ENCODE measurements around the gene RPL37.

The RPL37 gene

GRCh38 chr5:40828021-40828631, 6.9 kb downstream of the RPL37 start:
- no peak for TF ChIP-seq GATA1 (IDR thresholded peaks at IDR 0.05; ENCODE audit: low read depth, low read length)
- TF ChIP-seq POLR2A (IDR thresholded peaks at IDR 0.05; ENCODE audit: low read length): no peak
- no peak for DNase-seq

- TF ChIP-seq GATA1 (IDR thresholded peaks at IDR 0.05; ENCODE audit: low read depth, low read length): no peak
- DNase-seq: no peak
Observed at GRCh38 chr5:40827188-40827977, 7.6 kb downstream of the RPL37 start.

DNA sequence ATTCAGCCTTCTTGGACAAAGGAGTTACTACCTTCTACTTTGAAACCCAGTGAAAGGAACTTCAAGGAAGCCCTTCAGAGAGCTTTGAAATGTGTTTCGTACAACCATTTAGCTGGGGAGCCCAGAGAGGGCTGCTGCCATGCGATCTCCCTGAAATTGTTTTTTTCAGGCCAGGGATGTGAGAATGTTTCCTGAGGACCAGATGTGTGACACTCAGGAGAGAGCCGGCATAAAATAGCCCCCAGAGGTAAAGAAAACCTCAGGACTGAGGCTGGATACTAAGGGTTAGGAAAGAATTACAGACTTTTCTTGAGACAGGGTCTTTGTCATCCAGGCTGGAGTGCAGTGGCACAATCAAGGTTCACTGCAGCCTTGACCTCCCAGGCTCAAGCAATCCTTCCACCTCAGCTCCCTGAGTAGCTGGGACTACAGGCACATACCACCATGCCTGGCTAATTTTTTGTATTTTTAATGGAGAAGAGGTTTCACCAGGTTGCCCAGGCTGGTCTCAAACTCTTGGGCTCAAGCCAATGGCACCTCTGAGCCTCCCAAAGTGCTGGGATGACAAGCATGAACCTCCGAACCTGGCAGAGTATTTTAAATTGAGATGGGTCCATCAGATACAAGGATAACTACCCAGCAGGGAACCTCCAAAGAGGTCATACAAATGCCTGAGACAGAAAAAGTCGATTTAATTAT, 8.4 kb downstream of the RPL37 start:
- no peak for DNase-seq
- TF ChIP-seq GATA1 (IDR thresholded peaks at IDR 0.05; ENCODE audit: low read depth, low read length): no peak
- no peak for TF ChIP-seq POLR2A (IDR thresholded peaks at IDR 0.05; ENCODE audit: low read length)

GRCh38 chr5:40825461-40826043, 9.5 kb downstream of the RPL37 start:
- TF ChIP-seq POLR2A (IDR thresholded peaks at IDR 0.05; ENCODE audit: low read length): peak; percentile 32
- DNase-seq: peak in 1 of 2 experiments; percentile 6

- TF ChIP-seq POLR2A (IDR thresholded peaks at IDR 0.05; ENCODE audit: low read length) (no peak), GATA1 (IDR thresholded peaks at IDR 0.05; ENCODE audit: low read depth, low read length) (no peak)
- no peak for DNase-seq
Observed at GRCh38 chr5:40823459-40823858, 11.6 kb downstream of the RPL37 start.

- DNase-seq: no peak
- no peak for TF ChIP-seq POLR2A (IDR thresholded peaks at IDR 0.05; ENCODE audit: low read length)
- TF ChIP-seq GATA1 (IDR thresholded peaks at IDR 0.05; ENCODE audit: low read depth, low read length): no peak
Observed at GRCh38 chr5:40813698-40814281, 21.2 kb downstream of the RPL37 start.

DNA sequence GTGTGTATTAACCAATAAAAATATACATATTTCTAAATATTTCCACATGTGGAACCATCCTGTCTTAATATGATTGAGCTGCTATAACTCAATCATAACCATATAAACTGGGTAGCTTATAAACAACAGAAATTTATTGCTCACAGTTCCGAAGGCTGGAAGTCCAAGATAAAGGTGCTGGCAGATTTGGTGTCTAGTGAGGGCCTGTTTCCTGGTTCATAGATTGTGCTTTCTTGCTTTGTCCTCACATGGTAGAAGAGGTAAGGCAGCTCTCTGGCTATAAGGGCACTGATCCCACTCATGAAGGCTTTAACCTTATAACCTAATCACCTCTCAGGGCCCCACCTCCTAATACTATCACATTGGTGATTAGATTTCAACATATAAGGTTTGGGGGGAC, 22.9 kb downstream of the RPL37 start:
- no peak for DNase-seq
- TF ChIP-seq POLR2A (IDR thresholded peaks at IDR 0.05; ENCODE audit: low read length) (no peak), GATA1 (IDR thresholded peaks at IDR 0.05; ENCODE audit: low read depth, low read length) (no peak)

DNA sequence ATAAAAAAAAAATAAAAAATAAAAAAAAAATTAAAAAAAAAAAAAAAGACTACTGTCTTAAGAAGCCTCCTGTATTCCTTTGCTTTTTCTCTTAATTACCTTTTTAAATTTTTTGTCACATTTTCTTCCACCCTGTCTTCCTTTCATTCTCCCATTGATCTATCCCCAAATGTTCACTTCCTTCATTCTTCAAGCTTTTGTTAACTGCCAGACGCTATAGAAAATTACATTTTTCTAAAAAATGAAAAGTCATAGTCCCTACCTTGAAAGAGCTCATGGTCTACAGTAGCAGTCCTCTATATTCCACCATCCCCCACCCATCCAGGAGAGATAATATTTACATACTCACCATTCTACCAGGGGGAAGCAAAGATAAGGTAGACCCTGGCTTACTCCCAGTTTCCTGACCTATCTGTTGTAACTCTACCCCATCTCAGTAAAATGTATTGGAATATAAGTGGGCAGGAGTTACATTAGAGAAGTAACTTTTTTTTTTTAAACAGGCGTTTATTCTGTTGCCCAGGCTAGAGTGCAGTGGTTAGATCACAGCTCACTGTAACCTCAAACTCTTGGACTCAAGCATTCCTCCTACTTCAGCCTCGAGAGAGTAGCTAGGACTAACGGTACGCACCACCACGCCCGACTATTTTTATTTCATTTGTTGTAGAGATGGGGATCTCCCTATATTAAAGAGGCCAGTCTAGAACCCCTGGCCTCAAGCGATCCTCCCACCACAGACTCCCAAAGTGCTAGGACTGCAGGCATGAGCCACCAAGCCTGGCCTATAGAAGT, 33.1 kb downstream of the RPL37 start:
- peak; percentile 79 to 91 for DNase-seq
- TF ChIP-seq GATA1 (IDR thresholded peaks at IDR 0.05; ENCODE audit: low read depth, low read length): no peak
- peak; percentile 15 for TF ChIP-seq POLR2A (IDR thresholded peaks at IDR 0.05; ENCODE audit: low read length)

- TF ChIP-seq POLR2A (IDR thresholded peaks at IDR 0.05; ENCODE audit: low read length): no peak
- no peak for TF ChIP-seq GATA1 (IDR thresholded peaks at IDR 0.05; ENCODE audit: low read depth, low read length)
- peak; percentile 25 to 27 for DNase-seq
Observed at GRCh38 chr5:40799258-40799657, 35.8 kb downstream of the RPL37 start.

DNA sequence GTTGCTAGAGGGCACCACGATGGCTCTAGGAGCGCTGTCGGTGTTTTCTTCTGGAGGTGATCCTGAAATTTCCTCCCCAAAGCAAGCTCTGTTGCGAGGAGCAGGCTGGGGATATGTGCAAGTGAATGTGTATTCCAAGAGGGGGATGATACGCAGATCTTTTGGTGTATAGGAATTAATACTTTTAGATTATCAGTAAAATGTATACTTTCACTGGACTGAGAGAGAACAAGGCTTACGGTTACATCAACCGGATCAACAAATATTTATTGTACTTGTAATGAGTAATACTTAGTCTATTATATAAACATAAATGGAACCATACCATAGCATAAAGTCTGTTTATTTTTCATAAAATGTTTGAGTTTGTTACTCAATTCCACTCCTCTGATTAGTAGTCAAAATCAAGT, 36.2 kb downstream of the RPL37 start:
- no peak for TF ChIP-seq POLR2A (IDR thresholded peaks at IDR 0.05; ENCODE audit: low read length)
- DNase-seq: no peak

DNA sequence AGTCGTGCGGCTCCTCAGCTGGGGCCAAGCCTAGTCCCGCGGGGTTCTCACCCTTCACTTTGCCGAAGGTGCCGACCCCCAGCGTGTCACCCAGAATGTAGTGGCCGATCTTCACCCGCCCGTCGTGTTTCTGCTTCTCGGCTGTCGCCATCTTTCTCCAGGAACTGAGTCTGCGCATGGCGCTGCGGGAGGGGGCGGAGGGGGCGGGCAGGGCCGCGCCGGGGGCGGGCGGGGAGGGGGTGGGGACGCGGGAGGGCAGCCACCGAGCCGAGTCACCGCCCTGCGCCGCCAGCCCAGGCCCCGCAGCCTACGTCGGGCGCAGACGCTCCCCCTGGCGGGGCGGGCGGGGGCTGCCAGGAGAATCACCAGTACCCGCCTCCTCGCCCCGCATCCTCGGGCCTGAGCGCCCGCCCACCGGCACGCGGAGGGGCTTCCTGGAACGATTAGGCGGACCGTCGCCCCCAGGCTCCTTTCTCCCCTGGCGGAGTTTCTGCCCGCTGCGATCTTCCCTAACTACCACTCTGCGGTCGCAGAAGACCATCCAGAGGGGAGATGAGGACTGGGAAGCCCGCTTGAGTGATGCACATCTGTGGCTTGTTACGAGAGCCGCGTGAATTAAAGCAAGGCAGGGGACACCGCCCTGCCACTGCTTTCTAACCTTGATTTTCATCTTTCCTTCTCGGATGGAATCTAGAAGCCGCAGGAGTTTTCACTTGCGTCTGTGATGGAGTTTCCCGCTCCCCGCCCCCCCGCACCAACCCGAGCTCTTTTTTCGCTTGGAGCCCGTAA, 36.8 kb downstream of the RPL37 start, which contains the start of gene PRKAA1:
PRKAA1 (minus strand) TSS at position 363 of the 789 bp plus-strand sequence; CDS start at position 178, 185 bp downstream.
- TF ChIP-seq GATA1 (IDR thresholded peaks at IDR 0.05; ENCODE audit: low read depth, low read length) (no peak), POLR2A (IDR thresholded peaks at IDR 0.05; ENCODE audit: low read length) (peak; percentile 56)
- peak; percentile 93 to 96 for DNase-seq

- TF ChIP-seq POLR2A (IDR thresholded peaks at IDR 0.05; ENCODE audit: low read length): no peak
- no peak for TF ChIP-seq GATA1 (IDR thresholded peaks at IDR 0.05; ENCODE audit: low read depth, low read length)
- peak; percentile 84 to 88 for DNase-seq
Observed at GRCh38 chr5:40797273-40798011, 37.6 kb downstream of the RPL37 start.

All from erythroblast (primary cell).